Inflammatory macrophage treated with lipopolysaccharide for 1 hour (primary cell): Measurements from ENCODE around the gene BRSK1.

Experiments
- DNase-seq, 2 donors: peaks; one replicate each; pipeline ENCODE4 v3.0.0-alpha.2; 2020 to 2022

BRSK1 gene

GRCh38 chr19:55339105-55339888, 55.5 kb downstream of the BRSK1 start, which contains the start of gene KMT5C:
Gene KMT5C, plus strand, starts transcription at chr19:55339876. Its CDS starts 2,061 bp downstream, at chr19:55341937.
- DNase-seq = peak; percentile 100

DNA sequence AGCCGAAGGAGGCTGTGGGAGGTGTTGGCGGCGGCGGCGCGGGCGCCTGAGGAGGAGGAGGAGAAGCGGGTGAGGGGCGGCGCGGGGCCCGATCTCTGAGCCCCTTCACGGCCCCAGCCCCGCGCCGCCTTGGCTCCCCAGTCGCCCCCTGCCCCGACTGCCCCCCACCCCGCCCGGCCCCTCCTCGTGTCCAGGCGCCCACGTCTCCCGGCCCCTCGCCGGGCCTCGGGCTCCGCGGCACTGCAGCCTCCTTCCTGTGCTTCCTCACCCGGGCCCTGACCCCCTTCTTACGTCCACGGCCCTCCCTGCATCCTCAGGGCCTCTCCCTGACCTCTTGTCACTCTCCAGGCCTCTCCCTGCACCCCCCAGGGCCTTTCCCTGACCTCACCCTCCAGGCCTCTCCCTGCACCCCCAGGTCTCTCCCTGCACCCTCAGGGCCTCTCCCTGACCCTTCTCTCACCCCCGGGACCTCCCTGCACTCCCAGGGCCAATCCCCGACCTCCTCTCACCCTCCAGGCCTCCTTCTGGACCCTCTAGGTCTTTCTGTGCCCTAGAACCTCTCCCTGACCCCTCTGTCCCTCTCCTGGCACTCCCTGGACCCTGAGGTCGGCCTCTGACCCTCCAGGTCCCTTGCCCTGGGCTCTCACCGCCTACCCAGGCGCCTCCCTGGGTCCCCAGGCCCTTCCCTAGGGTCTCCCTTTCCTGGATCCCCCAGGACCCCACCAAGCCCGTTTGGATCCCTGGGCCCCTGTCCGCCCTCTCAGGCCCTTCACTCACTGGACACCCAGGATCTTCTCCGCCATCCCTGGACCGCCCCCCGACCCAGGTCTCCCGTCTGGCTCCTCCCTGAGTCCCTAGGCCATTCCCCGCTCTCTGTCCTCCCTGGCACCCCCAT, 56.3 kb downstream of the BRSK1 start:
- DNase-seq = peak in 1 of 2 donors; percentile 58

DNA sequence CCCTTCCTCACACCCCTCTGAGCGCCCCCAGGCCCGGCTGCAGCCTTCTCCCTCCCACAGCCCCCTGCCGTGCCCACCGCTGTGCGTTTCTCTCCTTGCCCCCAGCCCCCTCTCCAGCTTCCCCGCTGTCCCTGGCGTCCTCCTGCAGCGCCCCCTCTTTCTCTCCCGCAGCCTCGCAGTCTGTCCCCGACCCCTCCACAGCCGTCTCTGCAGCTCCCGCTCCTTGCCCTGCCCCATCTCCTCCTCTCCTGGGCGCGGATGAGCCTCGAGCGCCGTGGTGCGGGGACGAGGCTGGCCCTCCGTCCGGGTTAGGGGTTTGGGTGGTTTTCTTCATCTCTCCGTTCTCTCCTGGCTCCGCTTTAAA, 57.0 kb downstream of the BRSK1 start:
- peak in 1 of 2 donors; percentile 5 for DNase-seq

DNA sequence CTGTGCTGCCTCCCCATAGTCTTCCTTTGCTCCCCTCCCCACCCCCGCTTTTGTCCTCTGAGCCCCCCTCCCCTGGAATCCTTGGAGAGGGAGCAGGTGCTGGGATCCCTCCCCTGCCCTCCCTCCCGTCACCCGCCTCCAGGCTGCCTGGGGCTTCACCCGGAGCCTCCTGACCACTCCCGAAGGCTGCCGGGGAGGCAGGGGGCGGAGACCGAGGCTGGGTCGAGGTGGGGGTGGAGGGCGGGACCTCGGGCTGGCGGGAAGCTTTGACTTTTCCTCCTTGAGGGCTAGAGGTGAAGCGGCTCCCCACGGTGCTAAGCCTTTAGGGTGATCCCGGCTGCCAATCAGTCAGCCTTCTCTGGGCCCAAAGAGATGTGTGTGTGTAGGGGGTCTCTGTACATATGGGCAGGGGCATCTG, 57.4 kb downstream of the BRSK1 start:
- DNase-seq = peak; percentile 73 to 76

GRCh38 chr19:55341595-55342531, 58.1 kb downstream of the BRSK1 start:
- no peak for DNase-seq

GRCh38 chr19:55344444-55344843, 60.6 kb downstream of the BRSK1 start:
- no peak for DNase-seq

- no peak for DNase-seq
Measured at GRCh38 chr19:55345101-55345817, 61.5 kb downstream of the BRSK1 start.

GRCh38 chr19:55345818-55346724, 62.3 kb downstream of the BRSK1 start:
- DNase-seq = no peak

GRCh38 chr19:55346725-55347441, 63.1 kb downstream of the BRSK1 start:
- no peak for DNase-seq

DNA sequence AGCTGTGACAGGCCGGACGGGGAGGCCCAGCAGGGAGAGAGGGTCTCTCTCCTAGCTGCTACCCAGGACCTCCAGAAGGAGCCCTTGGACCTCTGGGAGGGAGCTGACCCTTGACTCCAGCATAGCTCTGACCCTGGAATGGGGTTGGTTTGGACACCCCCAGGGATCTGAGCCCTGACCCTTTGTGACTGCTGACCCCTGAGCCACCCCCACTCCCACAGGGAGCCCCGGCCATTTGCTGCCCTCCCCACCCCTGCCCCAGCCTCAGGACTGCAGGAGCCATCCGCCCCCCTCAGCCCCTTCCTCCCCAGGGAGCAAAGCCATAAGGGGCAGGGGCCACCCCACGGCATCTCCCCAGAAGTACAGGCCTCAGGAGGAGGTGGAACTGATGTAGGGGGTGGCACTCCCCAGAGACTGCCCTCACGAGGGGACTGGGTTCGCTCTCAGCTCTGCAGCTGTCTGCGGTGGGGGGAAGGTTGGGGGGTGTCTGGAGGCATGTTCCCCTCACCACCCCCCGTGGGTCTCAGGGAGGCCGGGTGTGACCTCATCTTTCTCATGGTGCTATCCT, 63.7 kb downstream of the BRSK1 start:
- DNase-seq = no peak

DNA sequence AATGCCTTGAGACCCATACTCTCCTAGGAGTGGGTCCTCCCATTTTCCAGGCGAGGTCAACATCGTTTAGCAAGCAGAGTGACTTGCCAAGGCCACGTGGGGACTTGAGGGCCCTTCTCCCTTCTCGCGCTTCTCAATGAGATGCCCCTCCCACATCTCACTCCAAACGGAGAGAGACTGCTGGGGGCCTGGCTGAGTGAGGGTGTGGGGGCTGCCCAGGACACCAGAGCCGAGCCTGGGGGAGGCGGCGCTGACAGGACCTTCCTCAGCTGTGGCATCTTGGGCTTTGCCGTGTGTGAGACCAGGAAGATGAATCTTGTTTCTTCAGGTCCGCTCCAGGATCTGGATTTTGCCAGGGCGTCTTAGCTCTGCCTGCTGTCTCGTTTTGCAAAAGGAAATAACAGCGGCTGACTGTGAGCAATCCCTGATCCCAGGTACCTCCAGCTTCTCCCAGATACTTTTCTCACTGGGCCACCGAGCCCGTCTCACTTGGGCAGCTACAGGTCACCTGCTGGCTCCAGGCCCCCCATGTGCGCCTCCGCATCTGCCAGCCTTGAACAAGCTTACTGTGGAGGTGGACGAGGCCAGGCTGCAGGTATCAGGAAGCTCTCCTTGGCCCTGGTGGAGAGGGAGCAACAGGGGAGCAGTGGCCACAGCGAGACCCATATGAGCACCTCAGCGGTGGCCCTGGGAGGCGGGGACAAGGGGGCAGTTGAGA, 64.7 kb downstream of the BRSK1 start:
- DNase-seq = no peak

DNA sequence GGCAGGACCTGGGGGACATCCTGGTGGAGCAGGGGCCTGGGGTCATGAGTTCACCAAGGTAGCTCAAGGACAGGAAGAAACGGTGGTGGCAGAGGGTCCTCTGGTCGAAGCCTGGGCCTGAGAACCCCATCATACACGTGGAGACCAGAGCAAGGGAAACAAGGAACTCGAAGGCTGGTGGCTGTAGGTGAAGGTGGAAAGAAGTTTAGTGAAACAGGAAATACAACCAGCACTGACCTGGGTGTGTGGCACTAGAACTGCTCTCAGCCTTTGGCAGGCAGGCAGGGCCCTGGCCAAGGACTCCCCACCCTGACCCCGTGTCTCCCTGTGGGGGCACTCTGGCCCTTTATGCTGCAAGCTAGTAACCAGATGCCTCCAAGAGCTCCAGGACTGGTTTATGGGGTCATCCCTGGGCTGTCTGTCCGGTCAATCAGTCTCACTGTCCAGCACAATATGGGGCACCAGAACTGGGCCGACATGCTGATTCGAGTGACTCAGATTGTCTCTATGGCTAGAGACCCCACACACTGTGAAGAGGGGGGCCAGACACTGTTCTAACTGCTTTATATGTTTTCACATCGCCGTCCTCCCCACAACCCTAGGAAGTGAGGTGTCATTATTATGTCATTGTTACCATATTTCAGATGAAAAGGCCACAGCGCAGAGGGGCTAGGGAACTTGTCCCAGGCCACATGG, 67.0 kb downstream of the BRSK1 start:
- no peak for DNase-seq

DNA sequence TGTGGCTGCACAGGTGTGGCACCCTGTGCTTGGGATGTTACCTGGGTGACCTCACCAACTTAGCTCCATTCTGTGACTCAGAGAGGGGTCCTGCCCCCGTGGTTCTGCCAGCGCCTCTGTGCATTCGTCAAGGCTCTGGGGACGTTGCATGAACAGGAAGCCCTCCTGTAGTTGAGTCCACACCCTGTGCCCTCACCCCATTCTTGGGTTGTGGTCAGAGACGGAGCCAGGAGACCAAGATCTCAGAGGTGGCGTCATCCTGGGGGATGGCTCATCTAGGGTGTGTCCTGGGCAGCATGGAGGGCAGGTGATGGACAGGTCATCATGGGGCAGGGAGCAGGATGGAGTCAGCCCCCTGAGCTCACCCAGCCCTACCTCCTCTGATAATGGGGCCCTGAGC, 68.2 kb downstream of the BRSK1 start:
- DNase-seq = no peak

DNA sequence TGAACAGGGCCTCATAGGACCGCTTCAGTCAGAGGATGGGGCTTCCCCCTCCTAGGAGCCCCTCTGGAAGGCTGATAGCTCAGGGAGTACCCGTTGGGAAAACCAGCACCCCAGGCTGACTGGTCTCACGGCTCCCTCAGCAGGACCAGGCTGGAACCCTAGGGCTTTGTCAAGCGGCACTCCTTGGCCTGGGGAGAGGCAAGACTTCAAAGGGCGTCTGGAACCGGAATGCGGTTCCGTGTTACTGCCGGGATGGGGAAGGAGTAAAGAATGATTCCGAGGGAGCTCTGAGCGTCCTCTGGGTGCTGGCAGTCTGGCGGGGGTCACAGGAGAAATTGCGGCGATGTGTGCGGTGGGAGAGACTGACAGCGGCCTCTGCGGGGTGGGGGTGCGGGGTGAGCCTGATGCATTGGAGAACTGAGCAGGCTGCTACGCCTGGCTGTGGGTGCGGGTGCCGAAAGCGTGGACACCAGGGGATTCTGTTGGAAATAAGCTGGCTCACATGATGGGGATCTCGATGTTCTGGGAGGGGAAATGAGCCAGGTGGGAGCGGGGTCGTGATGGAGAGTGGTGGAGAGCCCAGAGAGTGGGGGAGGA, 68.8 kb downstream of the BRSK1 start:
- no peak for DNase-seq

DNA sequence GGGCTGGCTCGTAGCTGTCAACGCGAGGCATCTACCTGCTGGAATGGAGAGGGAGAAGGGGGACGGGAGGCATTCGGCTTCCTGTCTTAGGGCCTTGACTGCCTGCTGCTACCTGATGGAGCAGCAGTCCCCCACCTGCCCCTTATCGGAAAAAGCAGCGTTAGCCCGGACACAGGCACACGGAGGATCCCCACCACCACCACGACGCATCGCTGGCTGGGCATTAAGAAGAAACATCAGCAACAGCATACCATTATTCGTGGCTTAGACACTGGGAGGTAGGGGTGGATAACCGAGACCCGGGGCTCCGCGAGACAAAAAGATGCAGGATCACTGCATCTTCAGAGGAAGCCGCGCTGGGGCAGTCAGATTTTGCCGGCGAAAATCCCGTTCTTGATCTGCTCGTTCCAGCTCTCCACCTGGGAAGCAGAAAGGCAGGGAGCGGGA, 69.6 kb downstream of the BRSK1 start:
- DNase-seq = no peak

- peak; percentile 20 to 81 for DNase-seq
Measured at GRCh38 chr19:55353803-55354697, 70.3 kb downstream of the BRSK1 start.

GRCh38 chr19:55354698-55355212, 71.0 kb downstream of the BRSK1 start, which contains the start of gene COX6B2:
Gene COX6B2, minus strand, starts transcription at chr19:55354719. Its CDS starts 198 bp downstream, at chr19:55354521.
- DNase-seq = no peak
